GM21576 (cell line): ENCODE measurements around the gene ATP5MC2.

Experiments
- ATAC-seq: cut with Tn5 transposase; IDR thresholded peaks from one replicate; pipeline ENCODE4 v1.9.1; 2021; ENCODE audit warnings: mild to moderate bottlenecking, moderate library complexity; ENCODE audit not compliant: unreplicated experiment

Gene ATP5MC2

DNA sequence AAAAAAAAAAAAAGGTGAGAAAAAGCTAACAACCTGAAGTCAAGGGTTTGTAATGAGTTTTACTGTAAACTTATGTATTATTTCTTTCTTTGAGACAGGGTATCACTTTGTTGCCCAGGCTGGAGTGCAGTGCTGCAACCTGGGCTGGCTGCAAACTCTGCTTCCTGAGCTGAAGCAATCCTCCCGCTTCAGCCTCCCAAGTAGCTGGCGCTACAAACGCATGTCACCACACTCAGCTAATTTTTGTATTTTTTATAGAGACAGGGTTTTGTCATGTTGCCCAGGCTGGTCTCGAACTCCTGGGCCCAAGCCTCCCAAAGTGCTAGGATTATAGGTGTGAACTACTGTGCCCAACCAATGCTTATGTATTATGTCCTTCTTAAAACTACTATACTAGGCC, 58.9 kb downstream of the ATP5MC2 start:
- no peak for ATAC-seq
